ENCODE data around the gene TBC1D9B. TPM values are rescaled to one million over a fixed set of nuclear protein-coding genes. Genes with fewer than 3 reads are reported as not detected.

Gene TBC1D9B
- total and polyA plus RNA-seq, 2 of the 13 experiments (the other 11 are each of a cell fraction or from before 2014, with no cell fraction given), result 35.0 to 50.0 TPM

GRCh38 chr5:179819296-179820126, 88.2 kb downstream of the TBC1D9B start (continued):
- 0 out of 2 replicates have a peak, but pooled peaks have one; percentile 45 for TF ChIP-seq DZIP1 (CRISPR knock-in tag; IDR thresholded peaks at IDR 0.05)
- peak; percentile 92 for TF ChIP-seq DMAP1 (CRISPR knock-in tag; IDR thresholded peaks at IDR 0.05)
- TF ChIP-seq IRF1 (CRISPR knock-in tag; IDR thresholded peaks at IDR 0.05; ENCODE audit: low read depth), result 0 out of 2 replicates have a peak, but pooled peaks have one; percentile 2
- TF ChIP-seq YEATS4 (CRISPR knock-in tag; IDR thresholded peaks at IDR 0.05; ENCODE audit: borderline replicate concordance), result peak; percentile 57; the same call in 1 of the 2 replicates
- peak; percentile 52; the same call in 1 of the 2 replicates for TF ChIP-seq HIC2 (CRISPR knock-in tag; IDR thresholded peaks at IDR 0.05; ENCODE audit: low read depth)
- TF ChIP-seq FOXO4 (CRISPR knock-in tag; conservative IDR thresholded peaks at IDR 0.05), result no peak
- 0 out of 2 replicates have a peak, but pooled peaks have one; percentile 47 for TF ChIP-seq ZNF512B (CRISPR knock-in tag; IDR thresholded peaks at IDR 0.05; ENCODE audit: borderline replicate concordance)
- peak; percentile 75 for TF ChIP-seq ZNF205 (CRISPR knock-in tag; IDR thresholded peaks at IDR 0.05)
- TF ChIP-seq ZNF274 (CRISPR knock-in tag; IDR thresholded peaks at IDR 0.05), result peak; percentile 68; the same call in 1 of the 2 replicates
- TF ChIP-seq ZNF784 (CRISPR knock-in tag; IDR thresholded peaks at IDR 0.05; ENCODE audit: borderline replicate concordance), result no peak
- peak; percentile 86 for TF ChIP-seq ZNF781 (CRISPR knock-in tag; IDR thresholded peaks at IDR 0.05; ENCODE audit: borderline replicate concordance, not compliant biosample characterization)
- peak; percentile 66; the same call in 1 of the 2 replicates for TF ChIP-seq MLXIP (CRISPR knock-in tag; IDR thresholded peaks at IDR 0.05; ENCODE audit: borderline replicate concordance)

Measured in HepG2 (cell line).